A549 (cell line): ENCODE measurements around the gene KRTAP5-5. TPM values are rescaled to one million over a fixed set of nuclear protein-coding genes. Genes with fewer than 3 reads are reported as not detected.
"Not testable (repeated sequence)": the region's sequence is repeated elsewhere in the genome, so short reads cannot be mapped to it uniquely, and the experiment has no call there.

Source experiments
- ATAC-seq, 2 experiments: fragments of 200-7000 bp in 1 of 2; fragments of >200 bp in 1 of 2; cut with Nextera tagmentation in 1 of 2; cut with Tn5 transposase in 1 of 2; 3 replicates each; pipeline versions ENCODE4 v1.8.0 to v1.9.1; 2018 to 2020; ENCODE audit warnings: mild to moderate bottlenecking in 1 of 2, moderate library complexity in 1 of 2
- CTCF ChIA-PET: fragments of 300-600 bp; sonication (Branson Sonifier 250); formaldehyde crosslinking; extraction: SDS; loops from one replicate; lab custom pipeline; 2021; ENCODE audit warnings: antibody characterized with exemption, inconsistent platforms; lab: Yijun Ruan, JAX
- POLR2A ChIA-PET: fragments of 350-600 bp; formaldehyde crosslinking; extraction: SDS; loops from one replicate; lab custom pipeline; 2021; ENCODE audit warnings: antibody characterized with exemption, inconsistent platforms; lab: Yijun Ruan, JAX
- DNase-seq, 2 experiments: peaks; one replicate each; pipeline versions ENCODE4 v3.0.0 to v3.0.0-alpha.2; 2011 to 2016; ENCODE audit warnings: low read depth in 1 of 2, low spot score in 1 of 2
- FAIRE-seq: peaks from 2 replicates; lab custom pipeline; 2011; peaks lifted over from hg19 to GRCh38; lab: Jason Lieb, UNC
- H3K27ac ChIP-seq, 2 experiments: fragments of >200 bp; sonication (Bioruptor Twin); formaldehyde crosslinking; 3 replicates each; pipeline ENCODE4 v1.5.1; 2016 to 2017
- H3K4me1 ChIP-seq: fragments of >200 bp; sonication (Bioruptor Twin); formaldehyde crosslinking; 3 replicates; pipeline ENCODE4 v1.6.1; 2016
- H3K4me2 ChIP-seq: fragments of >200 bp; sonication (Bioruptor Twin); formaldehyde crosslinking; 3 replicates; pipeline ENCODE4 v1.6.1; 2016
- H3K4me3 ChIP-seq: fragments of >200 bp; sonication (Bioruptor Twin); formaldehyde crosslinking; 3 replicates; pipeline ENCODE4 v1.5.1; 2016
- H3K9me3 ChIP-seq: fragments of >200 bp; sonication (Bioruptor Twin); formaldehyde crosslinking; 3 replicates; pipeline ENCODE4 v1.6.1; 2016
- BHLHE40 ChIP-seq: IDR thresholded peaks from 2 replicates; pipeline ENCODE4 v1.6.1; 2012; ENCODE audit warnings: low read depth, low read length, inconsistent platforms
- CBX8 ChIP-seq: fragments of 200-600 bp; sonication (generic); IDR thresholded peaks from 2 replicates; pipeline ENCODE4 v1.6.1; 2016
- E2F6 ChIP-seq: IDR thresholded peaks from 2 replicates; pipeline ENCODE4 v1.6.1; 2012; ENCODE audit warnings: low read depth, borderline replicate concordance
- KDM1A ChIP-seq: fragments of 200-600 bp; sonication (generic); IDR thresholded peaks from 2 replicates; pipeline ENCODE4 v1.6.1; 2016; ENCODE audit warnings: low read depth, mild to moderate bottlenecking
- MAFK ChIP-seq: fragments of 450-650 bp; IDR thresholded peaks from 2 replicates; pipeline ENCODE4 v1.6.1; 2014; ENCODE audit not compliant: partially characterized antibody
- REST ChIP-seq: fragments of 200-600 bp; sonication (generic); IDR thresholded peaks from 2 replicates; pipeline ENCODE4 v1.6.1; 2016; ENCODE audit warnings: antibody characterized with exemption, mild to moderate bottlenecking, moderate library complexity
- ZC3H11A ChIP-seq: fragments of 450-650 bp; IDR thresholded peaks from 2 replicates; pipeline ENCODE4 v1.6.1; 2014; ENCODE audit warnings: antibody characterized with exemption, mild to moderate bottlenecking
- WGBS: methylation state at CpG from one replicate; pipeline ENCODE4 v1.1.6; 2017; ENCODE audit errors: missing lambda C conversion rate; 5-methylcytosine and 5-hydroxymethylcytosine counted together
- polyA minus RNA-seq: library from RNA; depleted of rRNA, polyadenylated mRNA; stranded (reverse); fragments of >200 nt; gene quantifications from 2 replicates; pipeline ENCODE4 v1.2.3, GENCODE V29; 2011; rRNA and poly(A)+ RNA removed
- polyA plus RNA-seq, 4 experiments: library from polyadenylated mRNA; depleted of rRNA in 3 of 4; stranded (reverse); fragments of >200 nt; fragmentation: RNase III in 1 of 4; extraction: RNeasy Plus Mini Kit Qiagen cat#74134 plus additional on column Dnase treatment in 1 of 4; gene quantifications; 2 replicates in 3 of 4; 3 replicates in 1 of 4; pipeline ENCODE4 v1.2.3, GENCODE V29; 2011 to 2017

KRTAP5-5 gene
- polyA plus RNA-seq (2011; rRNA removed) (not detected in 2 replicates), polyA plus RNA-seq (2017; fragmentation: RNase III; extraction: RNeasy Plus Mini Kit Qiagen cat#74134 plus additional on column Dnase treatment) (not detected in 3 replicates), polyA minus RNA-seq (not detected in 2 replicates)
- polyA plus RNA-seq (2012; cell fraction: cytosol; rRNA removed), result not detected in 2 replicates
- not detected in 2 replicates for polyA plus RNA-seq (2012; cell fraction: nucleus; rRNA removed)

- Histone ChIP-seq H3K4me1 (no peaks in the 10 kb centered on the region), H3K4me2 (peak within 1 kb of the TSS; percentile 37; the same call in 1 of the 3 replicates), H3K9me3 (no peaks in the 10 kb centered on the region), H3K4me3 (no peak within 1 kb of the TSS), H3K27ac (no peak within 1 kb of the TSS)
- TF ChIP-seq BHLHE40, result no peak
- no peak for TF ChIP-seq MAFK
- TF ChIP-seq CBX8, result no peak
- no peak for TF ChIP-seq KDM1A
- ATAC-seq, result peak in 1 of 2 experiments; percentile 30; a peak in 3 of 6 replicates
- no peak for FAIRE-seq
- WGBS, result 66% methylated on average over 11 of the region's 26 CpGs
- ChIA-PET CTCF (interaction anchor here (0.6 to 6.9 kb wide), 22 partner anchors 10 to 522 kb away, joined by 3 to 54 read pairs (median 4); partner anchors contain the start of gene DUSP8), POLR2A (interaction anchor here (0.7 kb wide), 1 partner anchor 525 kb away, joined by 5 read pairs; no protein-coding TSS in a partner anchor)
- DNase-seq, result no peak
These were observed at the start of gene KRTAP5-5 for GRCh38 chr11:1629326-1630185. Gene KRTAP5-5, plus strand, starts transcription at chr11:1629775. Its CDS starts 66 bp downstream, at chr11:1629841.

GRCh38 chr11:1581976-1582375 is 47.6 kb upstream of the KRTAP5-5 start:
- no peak overlapping the region for H3K4me2 ChIP-seq
- H3K4me3 ChIP-seq, result no peak overlapping the region
- FAIRE-seq (no peak), DNase-seq (no peak)
- ChIA-PET CTCF (interaction anchor here (0.8 to 2.9 kb wide), 5 partner anchors 8 to 570 kb away, joined by 4 to 13 read pairs (median 6); no protein-coding TSS in a partner anchor), POLR2A (no interaction called here)
- no peaks in the 10 kb centered on the region for H3K4me1 ChIP-seq
- TF ChIP-seq CBX8, result no peak
- TF ChIP-seq BHLHE40, result no peak
- TF ChIP-seq E2F6, result no peak
- no peak for TF ChIP-seq REST
- TF ChIP-seq, all 56 proteins: peak for 0
- ATAC-seq, result peak; percentile 45 to 56; a peak in 5 of 6 replicates
- 43% methylated on average over 9 of the region's 9 CpGs for WGBS
- peaks cover 17% of the 10 kb centered on the region for H3K9me3 ChIP-seq
- H3K27ac ChIP-seq, result no peak overlapping the region

GRCh38 chr11:1582909-1583308 is 46.7 kb upstream of the KRTAP5-5 start:
- H3K4me3 ChIP-seq, ATAC-seq, H3K4me2 ChIP-seq, FAIRE-seq, H3K27ac ChIP-seq, DNase-seq, H3K4me1 ChIP-seq, POLR2A ChIA-PET: not testable (repeated sequence)
- CTCF ChIA-PET, result interaction anchor here (1.3 to 2.9 kb wide), 4 partner anchors 9 to 569 kb away, joined by 5 to 13 read pairs (median 8); no protein-coding TSS in a partner anchor
- TF ChIP-seq ZC3H11A, result peak; percentile 98
- WGBS, result 80% methylated on average over 2 of the region's 2 CpGs
- peaks cover 12% of the 10 kb centered on the region for H3K9me3 ChIP-seq

- 73% methylated on average over 4 of the region's 9 CpGs for WGBS
- H3K9me3 ChIP-seq, POLR2A ChIA-PET, H3K27ac ChIP-seq, H3K4me3 ChIP-seq, H3K4me2 ChIP-seq, ATAC-seq, DNase-seq, FAIRE-seq: not testable (repeated sequence)
- H3K4me1 ChIP-seq, result peaks cover 15% of the 10 kb centered on the region
- CTCF ChIA-PET, result interaction anchor here (1.8 to 2.9 kb wide), 3 partner anchors 10 to 11 kb away, joined by 6 to 17 read pairs (median 11); no protein-coding TSS in a partner anchor
These were observed 44.8 kb upstream of the KRTAP5-5 start, which contains the start of gene KRTAP5-1 for GRCh38 chr11:1584661-1585370. Gene KRTAP5-1, minus strand, starts transcription at chr11:1585283. Its CDS starts 34 bp downstream, at chr11:1585249.
